OCI-LY1 (cell line): ENCODE results near the gene LIMA1.
"Not testable (repeated sequence)": the region's sequence is repeated elsewhere in the genome, so short reads cannot be mapped to it uniquely, and the experiment has no call there.

Source experiments
- CTCF ChIP-seq: fragments of 200-600 bp; sonication (generic), shearing (Covaris generic); IDR thresholded peaks from 2 replicates; pipeline ENCODE4 v1.5.1; 2017; ENCODE audit warnings: mild to moderate bottlenecking, antibody characterized with exemption, low read length, moderate library complexity, mixed read lengths
- EZH2 ChIP-seq: fragments of 200-600 bp; sonication (generic), shearing (Covaris generic); IDR thresholded peaks from 2 replicates; pipeline ENCODE4 v1.8.0; 2017; ENCODE audit warnings: borderline replicate concordance, mixed run types, mild to moderate bottlenecking, antibody characterized with exemption, low read length, moderate library complexity, mixed read lengths

DNA sequence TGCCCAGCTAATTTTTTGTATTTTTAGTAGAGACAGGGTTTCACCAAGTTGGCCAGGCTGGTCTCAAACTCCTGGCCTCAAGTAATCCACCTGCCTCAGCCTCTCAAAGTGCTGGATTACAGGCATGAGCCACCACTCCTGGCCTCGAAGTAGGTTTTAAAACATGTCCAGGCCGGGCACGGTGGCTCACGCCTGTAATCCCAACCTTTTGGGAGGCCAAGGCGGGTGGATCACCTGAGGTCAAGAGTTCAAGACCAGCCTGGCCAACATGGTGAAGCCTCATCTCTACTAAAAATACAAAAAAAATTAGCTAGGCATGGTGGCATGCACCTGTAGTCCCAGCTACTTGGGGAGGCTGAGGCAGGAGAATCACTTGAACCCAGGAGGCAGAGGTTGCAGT lies 45.3 kb upstream of the LIMA1 start:
- not testable (repeated sequence) for TF ChIP-seq EZH2, CTCF
